OCI-LY7 (cell line): ENCODE measurements around the gene ALLC.

Source experiments
- CTCF ChIP-seq: fragments of 200-600 bp; sonication (generic); conservative IDR thresholded peaks from 2 replicates; pipeline ENCODE4 v1.5.1; 2014; ENCODE audit warnings: mild to moderate bottlenecking, antibody characterized with exemption, low read length, moderate library complexity, mixed read lengths
- EZH2phosphoT487 ChIP-seq: fragments of 200-600 bp; sonication (generic); IDR thresholded peaks from 2 replicates; pipeline ENCODE4 v1.6.1; 2018; ENCODE audit warnings: low read depth, borderline replicate concordance, mild to moderate bottlenecking, mixed run types, antibody characterized with exemption, low read length, moderate library complexity, mixed read lengths

DNA sequence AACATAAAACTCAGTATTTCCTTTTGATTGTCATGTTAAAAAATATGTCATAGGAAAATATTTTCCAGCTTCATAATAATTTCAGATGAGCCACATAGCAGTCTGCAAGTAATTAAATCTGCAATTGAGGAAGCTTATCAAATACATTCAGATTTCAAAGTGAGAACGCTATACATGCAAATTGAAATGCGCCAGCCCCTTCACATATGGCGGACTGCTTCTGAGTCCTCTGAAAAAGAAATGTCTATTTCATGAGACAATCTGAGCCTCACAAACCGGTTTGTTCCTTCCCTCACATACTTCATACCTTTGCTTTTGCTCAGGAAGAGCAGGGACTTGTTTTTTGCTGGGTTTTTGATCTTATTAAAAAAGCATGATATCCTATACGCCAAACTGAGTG, 43.1 kb downstream of the ALLC start:
- TF ChIP-seq CTCF (no peak), EZH2phosphoT487 (no peak)
